CD14-positive monocyte (primary cell): ENCODE results near the gene LDB3. TPM values are rescaled to one million over a fixed set of nuclear protein-coding genes. Genes with fewer than 3 reads are reported as not detected.

Experiments used
- DNase-seq, 3 donors: peaks; one replicate each; pipeline ENCODE4 v3.0.0-alpha.2; 2011 to 2022
- H2AFZ ChIP-seq: 2 replicates; pipeline ENCODE4 v1.6.0; 2012; ENCODE audit warnings: mild to moderate bottlenecking, low read depth, low read length, inconsistent platforms; ENCODE audit not compliant: insufficient read depth, poor library complexity, severe bottlenecking
- H3K27ac ChIP-seq, 2 donors: 1 replicate in 1 of 2; 2 replicates in 1 of 2; pipeline ENCODE4 v1.5.1; 2012 to 2013; ENCODE audit warnings: low read length in 2 of 2, control low read depth in 1 of 2, inconsistent platforms in 1 of 2, low read depth in 1 of 2, mild to moderate bottlenecking in 1 of 2
- H3K27me3 ChIP-seq, 2 donors: one replicate each; pipeline versions ENCODE4 v1.6.0 to v1.6.1; 2011 to 2013; ENCODE audit warnings: low read length in 2 of 2; ENCODE audit not compliant: control insufficient read depth in 2 of 2, insufficient read depth in 2 of 2
- H3K36me3 ChIP-seq, 2 donors: replicated peaks in 1 of 2; 1 replicate in 1 of 2; 2 replicates in 1 of 2; pipeline versions ENCODE4 v1.5.1 to v1.6.1; 2012 to 2013; ENCODE audit warnings: low read length in 2 of 2, control low read depth in 1 of 2, inconsistent platforms in 1 of 2, mild to moderate bottlenecking in 1 of 2; ENCODE audit not compliant: insufficient read depth in 2 of 2, control insufficient read depth in 1 of 2
- H3K4me1 ChIP-seq, 2 donors: 1 replicate in 1 of 2; 2 replicates in 1 of 2; pipeline versions ENCODE4 v1.5.1 to v1.6.1; 2012 to 2013; ENCODE audit warnings: low read length in 2 of 2, control low read depth in 1 of 2, inconsistent platforms in 1 of 2, mild to moderate bottlenecking in 1 of 2, moderate library complexity in 1 of 2; ENCODE audit not compliant: insufficient read depth in 2 of 2, control insufficient read depth in 1 of 2
- H3K4me2 ChIP-seq: replicated peaks from 2 replicates; pipeline ENCODE3; 2012; ENCODE audit warnings: low read length, moderate library complexity, mild to moderate bottlenecking; ENCODE audit not compliant: poor library complexity, severe bottlenecking; ENCODE audit errors: extremely low read depth
- H3K4me3 ChIP-seq, 3 experiments: fragments of 200-600 bp in 1 of 3; sonication (generic) in 1 of 3; replicated peaks in 1 of 3; 1 replicate in 2 of 3; 2 replicates in 1 of 3; pipeline ENCODE4 v1.5.1; 2011 to 2013; ENCODE audit warnings: low read length in 3 of 3, mild to moderate bottlenecking in 3 of 3, control low read depth in 2 of 3, low read depth in 2 of 3, inconsistent platforms in 1 of 3, moderate library complexity in 1 of 3
- H3K79me2 ChIP-seq: 2 replicates; pipeline ENCODE4 v1.6.0; 2012; ENCODE audit warnings: mild to moderate bottlenecking, control low read depth, inconsistent platforms, low read length, moderate library complexity; ENCODE audit not compliant: insufficient read depth
- H3K9ac ChIP-seq: 2 replicates; pipeline ENCODE4 v1.6.0; 2017; ENCODE audit warnings: low read length, mild to moderate bottlenecking; ENCODE audit not compliant: insufficient read depth, poor library complexity, severe bottlenecking
- H3K9me3 ChIP-seq, 2 donors: replicated peaks in 1 of 2; 1 replicate in 1 of 2; 2 replicates in 1 of 2; pipeline versions ENCODE4 v1.5.1 to v1.6.1; 2012 to 2013; ENCODE audit warnings: low read length in 2 of 2, control low read depth in 1 of 2; ENCODE audit not compliant: control insufficient read depth in 1 of 2, insufficient read depth in 1 of 2
- H4K20me1 ChIP-seq: 2 replicates; pipeline ENCODE4 v1.6.0; 2012; ENCODE audit warnings: mild to moderate bottlenecking, low read length, control low read depth, moderate library complexity; ENCODE audit not compliant: insufficient read depth
- H3K27ac Mint-ChIP-seq, 7 donors: one replicate each; pipeline ENCODE4 v1.8.0; 2020; ENCODE audit warnings: mild to moderate bottlenecking in 7 of 7, mixed read lengths in 7 of 7, moderate library complexity in 6 of 7, inconsistent platforms in 2 of 7
- H3K27me3 Mint-ChIP-seq, 3 donors: one replicate each; pipeline ENCODE4 v1.8.0; 2021 to 2022; ENCODE audit warnings: low read depth in 3 of 3, mild to moderate bottlenecking in 3 of 3, mixed read lengths in 3 of 3, moderate library complexity in 3 of 3, inconsistent platforms in 1 of 3
- H3K36me3 Mint-ChIP-seq, 2 donors: one replicate each; pipeline ENCODE4 v1.8.0; 2020; ENCODE audit warnings: mixed read lengths in 2 of 2, inconsistent platforms in 1 of 2, mild to moderate bottlenecking in 1 of 2
- H3K4me1 Mint-ChIP-seq: one replicate; pipeline ENCODE4 v1.8.0; 2020; ENCODE audit warnings: mild to moderate bottlenecking, mixed read lengths
- H3K4me3 Mint-ChIP-seq, 2 donors: one replicate each; pipeline ENCODE4 v1.8.0; 2020; ENCODE audit warnings: mild to moderate bottlenecking in 2 of 2, mixed read lengths in 2 of 2, moderate library complexity in 1 of 2
- H3K9me3 Mint-ChIP-seq, 7 donors: one replicate each; pipeline ENCODE4 v1.8.0; 2020 to 2022; ENCODE audit warnings: mixed read lengths in 7 of 7, mild to moderate bottlenecking in 6 of 7, moderate library complexity in 6 of 7, inconsistent platforms in 2 of 7
- WGBS: methylation state at CpG from one replicate; pipeline ENCODE4 v1.1.5; 2013; ENCODE audit warnings: missing lambda C conversion rate; ENCODE audit not compliant: insufficient coverage; 5-methylcytosine and 5-hydroxymethylcytosine counted together
- intact Hi-C, 2 donors: fragments of 100-400 bp; cut with micrococcal nuclease; formaldehyde crosslinking; loops; one replicate each; pipeline versions ENCODE4 v1.15.0 to v1.15.1; 2023
- polyA plus RNA-seq, 3 donors: library from polyadenylated mRNA; depleted of rRNA in 1 of 3; unstranded in 2 of 3; stranded (reverse) in 1 of 3; fragments of 300-500 nt in 2 of 3; fragments of >200 nt in 1 of 3; fragmentation: Illumina TruSeq in 2 of 3; gene quantifications; 1 replicate in 2 of 3; 2 replicates in 1 of 3; pipeline ENCODE4 v1.2.3, GENCODE V29; 2012 to 2021
- TF ChIP-seq, protein P1 (sequence below): fragments of 200-600 bp; IDR thresholded peaks from one replicate; pipeline ENCODE4 v1.8.0; 2022; ENCODE audit warnings: antibody characterized with exemption, mild to moderate bottlenecking

The LDB3 gene
- polyA plus RNA-seq, 3 donors, result not detected

DNA sequence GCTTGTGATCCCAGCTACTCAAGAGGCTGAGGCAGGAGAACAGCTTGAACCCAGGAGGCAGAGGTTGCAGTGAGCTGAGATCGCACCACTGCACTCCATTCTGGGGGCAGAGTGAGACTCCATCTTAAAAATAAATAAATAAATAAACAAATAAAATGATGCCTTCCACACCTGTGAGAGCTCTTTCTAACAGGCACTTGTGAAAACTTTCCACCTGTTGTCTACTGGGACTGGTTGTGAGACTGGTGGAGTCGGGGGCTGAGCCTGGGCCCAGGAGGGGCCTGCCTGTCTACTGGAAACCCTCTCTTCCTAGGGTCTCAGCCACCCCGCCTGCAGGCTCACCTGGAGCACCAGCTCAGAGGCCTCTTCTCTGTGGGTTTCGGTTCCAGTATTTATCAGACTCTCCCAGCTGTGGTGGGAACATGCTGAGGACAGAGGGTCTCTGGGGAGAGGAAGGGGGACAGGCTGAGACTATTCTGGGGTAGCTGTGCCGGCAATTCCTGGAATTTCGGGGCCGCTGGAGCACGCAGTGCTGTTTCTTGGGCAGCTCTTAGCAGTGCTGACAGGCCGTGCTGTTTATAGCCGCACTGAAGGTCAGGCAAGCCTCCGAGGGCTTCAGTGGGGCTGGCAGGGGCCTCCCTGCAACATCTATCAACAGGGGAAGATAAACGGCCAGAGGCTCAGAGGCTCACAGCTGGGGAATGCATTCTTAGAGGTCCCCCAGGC, 3.8 kb downstream of the LDB3 start:
- H3K4me3 Mint-ChIP-seq, result no peak overlapping the region
- Histone ChIP-seq H4K20me1 (no peaks in the 10 kb centered on the region), H3K36me3 (no peaks in the 10 kb centered on the region), H3K4me2 (no peak overlapping the region), H3K9ac (no peak overlapping the region), H3K27ac (no peak overlapping the region), H3K79me2 (no peaks in the 10 kb centered on the region), H3K9me3 (no peaks in the 10 kb centered on the region), H3K4me3 (no peak overlapping the region), H2AFZ (no peak overlapping the region), H3K27me3 (no peaks in the 10 kb centered on the region), H3K4me1 (no peaks in the 10 kb centered on the region)
- WGBS, result 93% methylated on average over 10 of the region's 12 CpGs
- H3K36me3 Mint-ChIP-seq, result no peaks in the 10 kb centered on the region
- no peak for DNase-seq
- TF ChIP-seq, protein P1, sequence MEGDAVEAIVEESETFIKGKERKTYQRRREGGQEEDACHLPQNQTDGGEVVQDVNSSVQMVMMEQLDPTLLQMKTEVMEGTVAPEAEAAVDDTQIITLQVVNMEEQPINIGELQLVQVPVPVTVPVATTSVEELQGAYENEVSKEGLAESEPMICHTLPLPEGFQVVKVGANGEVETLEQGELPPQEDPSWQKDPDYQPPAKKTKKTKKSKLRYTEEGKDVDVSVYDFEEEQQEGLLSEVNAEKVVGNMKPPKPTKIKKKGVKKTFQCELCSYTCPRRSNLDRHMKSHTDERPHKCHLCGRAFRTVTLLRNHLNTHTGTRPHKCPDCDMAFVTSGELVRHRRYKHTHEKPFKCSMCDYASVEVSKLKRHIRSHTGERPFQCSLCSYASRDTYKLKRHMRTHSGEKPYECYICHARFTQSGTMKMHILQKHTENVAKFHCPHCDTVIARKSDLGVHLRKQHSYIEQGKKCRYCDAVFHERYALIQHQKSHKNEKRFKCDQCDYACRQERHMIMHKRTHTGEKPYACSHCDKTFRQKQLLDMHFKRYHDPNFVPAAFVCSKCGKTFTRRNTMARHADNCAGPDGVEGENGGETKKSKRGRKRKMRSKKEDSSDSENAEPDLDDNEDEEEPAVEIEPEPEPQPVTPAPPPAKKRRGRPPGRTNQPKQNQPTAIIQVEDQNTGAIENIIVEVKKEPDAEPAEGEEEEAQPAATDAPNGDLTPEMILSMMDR, result no peak
- H3K4me1 Mint-ChIP-seq, result no peaks in the 10 kb centered on the region
- H3K9me3 Mint-ChIP-seq, result no peaks in the 10 kb centered on the region
- no peak overlapping the region for H3K27ac Mint-ChIP-seq
- intact Hi-C loops, result no loop called here
- H3K27me3 Mint-ChIP-seq, result peaks cover 3 to 12% (median 3%) of the 10 kb centered on the region in 3 donors

DNA sequence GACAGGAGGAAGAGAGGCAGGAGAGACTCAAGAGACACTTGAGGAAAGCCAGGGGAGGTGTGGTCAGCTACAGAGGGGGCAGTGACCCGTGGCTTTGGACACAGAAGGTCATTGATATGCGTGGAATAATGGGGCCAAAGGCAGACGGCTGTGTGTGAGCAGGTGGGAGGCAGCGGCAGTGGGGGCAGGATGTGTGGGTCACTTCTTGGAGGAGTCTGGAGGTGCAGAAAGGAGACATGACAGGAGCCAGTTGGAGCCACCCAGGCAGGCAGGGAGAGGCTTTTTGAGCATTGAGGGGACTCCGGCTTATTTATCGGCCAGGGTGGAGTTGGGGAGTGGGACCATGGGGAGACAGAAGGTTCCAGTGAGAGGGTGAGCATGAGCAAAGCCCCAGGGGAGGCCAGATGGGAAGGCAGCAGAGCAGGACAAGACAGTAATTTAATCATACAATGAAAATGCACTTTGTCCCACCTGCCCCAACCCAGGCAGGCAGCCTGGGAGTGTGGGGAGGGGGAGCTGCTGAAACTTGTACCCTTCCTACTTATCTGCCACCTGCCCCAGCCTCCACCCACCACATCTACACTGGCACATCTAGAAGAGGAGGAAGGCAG, 5.0 kb downstream of the LDB3 start:
- Histone ChIP-seq H2AFZ (no peak overlapping the region), H3K4me2 (no peak overlapping the region), H3K9ac (no peak overlapping the region), H4K20me1 (no peaks in the 10 kb centered on the region), H3K27ac (no peak overlapping the region), H3K4me1 (no peaks in the 10 kb centered on the region), H3K9me3 (no peaks in the 10 kb centered on the region), H3K4me3 (no peak overlapping the region), H3K27me3 (no peaks in the 10 kb centered on the region), H3K79me2 (no peaks in the 10 kb centered on the region), H3K36me3 (no peaks in the 10 kb centered on the region)
- no peaks in the 10 kb centered on the region for H3K36me3 Mint-ChIP-seq
- TF ChIP-seq, protein P1, result no peak
- no peak overlapping the region for H3K4me3 Mint-ChIP-seq
- no peaks in the 10 kb centered on the region for H3K4me1 Mint-ChIP-seq
- DNase-seq, result no peak
- 85% methylated on average over 4 of the region's 6 CpGs for WGBS
- no peaks in the 10 kb centered on the region for H3K9me3 Mint-ChIP-seq
- intact Hi-C loops, result no loop called here
- H3K27me3 Mint-ChIP-seq, result peaks cover 3 to 7% (median 3%) of the 10 kb centered on the region in 3 donors
- H3K27ac Mint-ChIP-seq, result no peak overlapping the region
